Activated CD8-positive, alpha-beta memory T cell treated with anti-CD3 and anti-CD28 coated beads for 24 hours (primary cell): ENCODE data around the gene RNF19B.

Source experiments
- DNase-seq: peaks from one replicate; pipeline ENCODE4 v3.0.0-alpha.2; 2020

Gene RNF19B

DNA sequence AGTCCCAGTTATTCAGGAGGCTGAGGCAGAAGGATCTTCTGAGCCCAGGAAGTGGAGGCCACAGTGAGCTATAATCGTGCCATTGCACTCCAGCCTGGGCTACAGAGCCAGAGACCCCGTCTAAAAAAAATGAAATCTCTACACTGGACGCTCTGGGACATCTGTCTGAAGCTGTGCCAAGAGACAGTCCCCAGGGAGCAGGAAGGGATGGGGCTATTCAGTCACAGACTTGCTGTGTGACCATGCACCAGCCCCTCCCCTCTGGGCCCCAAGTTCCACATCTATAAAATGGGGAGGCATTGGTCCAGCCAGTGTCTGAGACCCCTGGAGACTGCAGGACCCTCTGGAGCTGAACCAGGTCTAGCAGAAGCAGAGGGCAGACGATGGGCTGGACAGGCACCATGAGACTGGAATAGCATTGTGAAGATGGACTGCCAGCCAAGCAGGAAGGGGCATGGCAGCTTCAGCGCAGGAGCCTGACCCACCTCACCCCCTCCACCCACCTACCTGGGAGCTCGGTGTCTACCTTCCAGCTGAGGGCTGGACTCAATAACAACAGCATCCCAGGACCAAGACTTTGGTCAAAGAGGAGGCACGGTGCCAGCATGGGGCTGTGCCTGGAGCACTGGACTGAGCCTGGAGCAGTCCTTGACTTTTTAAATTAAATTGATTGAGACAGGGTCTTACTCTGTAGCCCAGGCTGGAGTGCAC, 64.9 kb downstream of the RNF19B start:
- DNase-seq: no peak

DNA sequence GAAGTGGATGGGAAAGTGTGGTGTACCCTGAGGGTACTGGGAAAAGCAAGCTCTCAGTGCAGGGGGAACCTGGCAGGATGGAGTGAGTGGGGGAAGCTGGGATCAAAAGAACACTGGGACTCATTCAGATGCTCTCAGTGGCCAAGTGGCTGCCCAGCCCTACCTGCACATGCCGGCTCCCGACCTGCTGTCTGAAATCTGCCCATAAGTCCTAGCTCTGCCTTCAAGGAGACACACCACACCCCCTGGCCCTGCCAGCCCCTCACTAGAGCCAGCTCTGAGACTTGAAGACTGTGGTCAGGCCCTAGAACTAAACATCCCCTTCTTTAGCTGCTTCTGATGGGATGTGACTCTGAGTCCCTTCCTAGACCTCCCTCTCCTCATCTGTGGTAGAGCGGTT, 65.7 kb downstream of the RNF19B start:
- no peak for DNase-seq

DNA sequence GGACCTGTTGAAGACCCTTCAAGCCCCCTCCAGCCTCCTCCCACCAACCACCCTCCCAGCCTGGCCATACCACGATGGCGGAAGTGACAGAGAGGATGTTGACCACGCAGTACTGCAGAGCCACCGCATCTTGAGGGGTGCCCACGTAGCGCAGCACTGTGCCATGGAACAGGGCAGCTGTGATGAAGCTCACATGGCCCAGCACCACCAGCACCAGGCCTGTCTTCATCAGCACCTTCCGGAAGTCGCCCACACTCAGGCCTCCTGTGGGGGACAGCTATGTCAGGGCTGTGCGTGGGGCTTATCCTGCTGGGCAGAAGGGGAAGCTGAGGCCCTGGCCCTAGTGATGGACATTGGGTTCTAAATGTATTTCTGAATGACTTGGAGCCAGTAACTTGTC, 66.6 kb downstream of the RNF19B start:
- no peak for DNase-seq

DNA sequence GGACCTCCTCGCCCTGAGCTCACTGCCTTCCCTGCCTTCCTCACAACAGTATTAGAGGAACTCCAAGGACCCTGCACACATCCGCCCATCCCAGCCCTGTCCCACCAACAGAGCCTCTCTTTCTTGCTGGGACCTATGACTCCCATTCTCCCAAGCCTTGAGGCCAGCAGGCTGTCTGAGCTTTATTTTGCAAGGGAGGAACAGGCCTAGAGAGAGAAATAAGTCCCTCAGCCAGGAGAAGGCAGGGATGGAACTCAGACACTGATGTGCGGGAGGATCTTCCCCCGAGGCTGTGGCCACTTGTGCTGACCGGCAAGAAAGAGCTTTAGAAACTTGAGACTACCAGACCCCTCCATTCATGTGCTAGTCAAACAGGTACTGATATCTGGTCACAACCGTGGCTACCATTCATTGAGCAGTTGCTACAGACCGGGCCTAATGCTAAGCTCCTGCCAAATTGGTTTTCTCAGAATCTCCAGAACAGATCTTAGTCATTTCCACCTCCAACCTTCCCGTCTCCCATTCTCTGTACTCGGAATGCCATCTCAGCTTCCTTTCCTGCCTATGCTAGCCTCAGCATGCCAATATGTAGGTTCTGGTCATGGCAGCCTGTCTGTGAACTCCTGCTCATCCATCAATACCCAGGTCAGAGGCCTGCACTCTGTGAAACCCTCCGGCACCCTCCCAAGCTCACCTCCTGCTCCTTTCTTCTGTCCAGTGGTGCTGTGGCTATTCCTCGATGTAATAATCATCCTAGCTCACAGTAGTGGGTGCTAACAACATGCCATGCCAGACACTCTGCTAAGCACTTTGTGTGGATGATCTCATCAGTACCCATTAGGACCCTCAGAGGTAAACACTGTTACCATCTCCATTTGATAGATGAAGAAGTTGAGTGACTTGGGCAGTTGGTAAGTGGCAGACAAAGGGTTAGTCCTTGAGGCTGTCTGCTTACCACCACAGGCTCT, 67.2 kb downstream of the RNF19B start:
- no peak for DNase-seq

DNA sequence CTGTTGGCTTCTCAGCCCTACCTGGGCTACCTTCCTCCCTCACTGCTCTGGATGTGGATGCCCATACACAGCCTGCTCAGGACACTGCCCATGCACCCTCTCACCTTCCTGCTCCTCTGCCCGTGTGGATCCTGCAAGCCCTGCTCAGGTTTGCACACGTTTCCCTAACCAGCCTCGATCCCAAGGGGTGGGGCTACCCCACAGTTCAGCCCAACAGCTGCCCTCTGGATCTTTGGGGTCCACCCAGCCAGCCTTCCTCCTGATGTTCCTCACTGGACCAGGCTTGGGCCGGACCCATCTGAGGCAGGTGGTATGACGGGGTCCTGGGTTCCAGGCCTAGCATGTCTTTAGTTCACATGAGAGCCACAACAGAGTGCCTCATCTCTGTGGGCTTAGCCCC, 68.2 kb downstream of the RNF19B start:
- no peak for DNase-seq

DNA sequence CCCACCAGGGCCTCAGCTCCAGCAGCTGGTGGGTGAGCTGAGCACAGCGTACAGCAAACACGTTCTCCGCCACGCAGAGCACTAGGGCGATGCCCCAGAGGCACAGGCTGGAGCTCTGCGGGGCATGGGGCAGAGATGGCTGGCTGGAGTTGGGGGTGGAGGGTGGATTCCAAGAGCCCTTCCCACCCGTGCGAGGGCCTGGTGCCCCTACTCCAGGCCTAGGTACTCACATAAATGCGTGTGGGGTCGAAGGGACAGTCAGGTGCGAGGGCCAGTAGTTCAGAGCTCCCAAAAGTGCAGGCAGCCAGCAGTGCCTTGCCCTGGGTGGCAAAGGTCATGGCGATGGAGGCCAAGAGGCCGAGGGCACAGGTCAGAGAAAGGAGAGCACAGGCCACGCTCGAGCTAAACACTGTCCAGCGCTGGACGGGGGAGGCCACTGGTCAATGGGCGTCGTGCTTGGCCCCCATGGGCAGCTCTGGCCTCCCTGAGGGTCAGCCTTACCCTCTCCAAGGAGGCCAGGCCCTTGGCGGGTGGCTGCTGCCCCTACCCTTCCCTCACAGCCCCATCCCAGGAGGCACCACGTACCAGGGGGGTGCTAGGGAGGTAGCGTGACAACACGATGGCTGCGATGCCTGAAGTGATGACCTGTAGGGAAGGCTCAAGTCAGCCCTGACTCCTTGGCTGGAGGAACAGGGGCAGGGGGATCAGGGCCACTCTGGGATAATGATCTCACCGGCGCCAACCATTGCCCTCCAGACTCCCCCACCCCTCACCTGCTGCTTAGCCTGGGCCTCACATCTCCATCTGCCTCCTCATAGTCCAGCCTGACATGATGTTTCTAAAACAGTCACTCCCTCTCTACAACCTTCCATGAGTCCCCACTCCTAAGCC, 69.0 kb downstream of the RNF19B start:
- DNase-seq: no peak

DNA sequence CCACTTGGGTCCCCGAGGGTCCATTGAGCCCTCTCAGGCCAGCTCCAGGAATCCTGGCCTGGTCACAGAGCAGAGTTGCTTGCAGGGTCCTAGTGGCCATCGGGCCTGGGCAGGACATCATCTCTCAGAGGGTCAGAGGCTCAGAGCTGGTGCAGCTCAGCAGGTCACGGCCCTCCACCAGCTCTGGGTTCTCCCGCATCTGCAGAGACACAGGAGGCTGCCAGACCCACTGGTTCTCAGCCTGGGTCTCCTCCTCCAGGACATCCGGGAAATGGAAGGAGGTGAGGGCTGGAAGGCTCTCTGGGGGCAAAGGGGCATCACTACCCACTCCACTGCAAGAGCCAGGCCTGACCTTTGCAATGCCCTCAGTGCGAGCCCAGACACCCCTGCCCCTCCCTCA, 69.9 kb downstream of the RNF19B start:
- no peak for DNase-seq

DNA sequence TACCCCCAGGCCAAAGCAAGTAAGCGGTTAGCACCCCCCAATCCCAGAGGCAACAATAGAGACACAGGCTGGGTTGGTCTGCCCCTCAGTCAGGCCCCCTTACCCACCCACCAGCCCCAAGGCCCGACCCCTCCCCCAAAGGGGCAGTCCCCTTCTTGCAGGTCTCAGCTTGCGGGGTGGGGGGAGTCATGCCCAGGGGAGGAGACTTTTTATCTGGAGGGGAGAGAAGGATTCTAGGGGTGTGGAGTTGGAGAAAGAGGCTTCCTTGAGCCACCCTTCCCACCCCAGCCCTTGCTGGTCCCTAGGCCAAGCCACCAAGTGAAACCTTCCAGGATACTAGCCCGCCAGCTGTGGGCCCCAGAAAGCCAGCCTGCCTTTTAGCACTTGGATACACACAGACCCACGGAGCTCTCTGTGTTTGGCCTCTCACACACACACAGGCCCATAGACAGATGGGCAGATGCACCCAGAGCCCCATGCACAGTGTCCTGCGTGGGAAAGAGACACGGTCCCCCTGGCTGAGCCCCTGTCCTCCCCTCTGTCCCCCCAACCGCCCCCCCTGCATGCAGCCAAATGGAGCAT, 70.5 kb downstream of the RNF19B start:
- DNase-seq: no peak

DNA sequence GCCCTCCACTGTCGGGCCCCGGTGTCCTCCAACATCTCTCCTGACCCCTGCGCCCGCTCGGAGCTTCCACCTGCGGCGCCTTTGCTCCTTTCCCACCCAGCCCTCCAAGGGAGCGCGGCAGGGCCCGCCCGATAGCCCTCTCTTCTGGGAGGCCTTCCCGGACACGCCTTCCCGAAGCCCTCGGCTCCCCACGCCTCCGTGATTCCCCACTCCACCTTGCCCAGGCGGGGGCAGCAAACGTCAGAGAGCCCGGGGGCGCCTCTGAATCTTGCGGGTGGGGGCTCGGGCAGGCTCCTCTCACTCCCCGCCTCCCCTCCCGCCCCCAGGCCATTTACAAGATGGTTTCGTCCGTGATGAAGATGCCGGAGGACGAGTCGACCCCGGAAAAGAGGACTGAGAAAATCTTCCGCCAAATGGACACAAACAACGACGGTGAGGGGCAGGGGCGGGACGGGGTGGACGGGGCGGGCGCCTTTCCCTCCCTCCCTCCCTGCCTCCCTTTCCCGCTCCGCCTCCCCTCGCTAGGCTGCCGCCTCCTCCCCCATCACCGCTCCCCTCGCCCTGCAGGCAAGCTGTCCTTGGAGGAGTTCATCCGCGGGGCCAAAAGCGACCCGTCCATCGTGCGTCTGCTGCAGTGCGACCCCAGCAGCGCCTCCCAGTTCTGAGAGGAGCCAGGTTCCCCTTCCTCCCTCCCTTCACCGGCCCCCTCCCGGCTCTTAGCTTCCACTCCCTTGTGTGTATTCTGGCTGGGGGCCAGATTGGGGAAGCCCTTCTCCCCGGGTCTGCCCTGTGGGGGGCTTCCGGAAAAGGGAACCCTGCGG, 71.2 kb downstream of the RNF19B start:
- peak; percentile 67 for DNase-seq

DNA sequence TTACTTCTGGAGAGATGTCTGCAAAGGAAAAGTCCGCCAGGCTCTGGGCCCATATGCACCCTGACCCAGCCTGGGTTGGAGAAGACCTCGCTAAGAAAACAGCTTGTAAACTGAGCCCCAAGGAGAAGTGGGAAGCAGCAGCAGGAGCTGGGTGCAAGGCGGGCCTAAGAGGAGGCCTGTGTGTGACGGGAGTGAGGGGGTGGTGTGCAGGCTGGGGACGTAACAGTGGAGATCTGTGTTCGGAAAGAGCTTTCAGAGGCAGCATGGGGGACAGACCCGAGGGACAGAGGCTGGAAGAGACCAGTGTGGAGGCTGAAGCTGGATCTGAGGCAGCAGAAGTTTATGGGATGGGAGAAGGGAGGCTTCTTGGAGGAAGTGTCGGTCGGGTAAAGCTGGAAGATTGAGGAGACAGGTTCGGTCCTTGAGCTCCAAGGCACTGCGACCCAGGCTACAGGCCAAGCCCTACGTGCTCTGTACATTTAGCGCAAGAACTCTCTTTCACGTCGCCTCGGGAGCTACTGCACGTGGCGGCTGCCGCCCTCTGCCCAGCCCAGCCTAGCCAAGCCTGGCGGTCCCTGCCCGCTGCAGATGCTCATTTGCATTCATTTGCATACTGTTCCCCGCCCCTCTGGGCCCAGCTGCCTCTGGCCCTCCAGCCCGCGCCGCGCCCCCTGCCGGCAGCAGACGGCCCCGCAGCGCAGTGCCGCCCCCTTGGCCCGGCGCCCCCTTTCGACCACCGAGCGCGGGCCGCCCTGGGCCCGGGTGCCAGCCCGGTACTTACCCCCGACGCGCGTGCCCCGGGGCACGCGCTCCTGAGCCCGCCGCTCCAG, 72.0 kb downstream of the RNF19B start:
- peak; percentile 76 for DNase-seq

DNA sequence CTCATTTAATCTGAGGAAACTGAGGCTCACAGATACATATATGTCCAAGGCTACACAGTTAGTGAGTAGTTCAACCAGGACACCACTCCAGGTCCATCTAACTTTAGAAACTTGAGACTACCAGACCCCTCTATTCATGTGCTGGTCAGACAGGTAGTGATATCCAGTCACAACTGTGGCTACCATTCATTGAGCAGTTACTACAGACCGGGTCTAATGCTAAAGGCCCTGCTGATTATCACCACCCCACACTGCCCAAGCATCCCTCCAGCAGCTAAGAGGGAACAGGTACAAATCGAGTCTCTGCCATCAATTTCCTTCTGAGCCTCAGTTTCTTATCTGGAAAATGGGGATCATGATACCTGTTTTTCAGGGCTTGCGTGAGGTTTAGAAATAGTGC, 73.0 kb downstream of the RNF19B start:
- no peak for DNase-seq

DNA sequence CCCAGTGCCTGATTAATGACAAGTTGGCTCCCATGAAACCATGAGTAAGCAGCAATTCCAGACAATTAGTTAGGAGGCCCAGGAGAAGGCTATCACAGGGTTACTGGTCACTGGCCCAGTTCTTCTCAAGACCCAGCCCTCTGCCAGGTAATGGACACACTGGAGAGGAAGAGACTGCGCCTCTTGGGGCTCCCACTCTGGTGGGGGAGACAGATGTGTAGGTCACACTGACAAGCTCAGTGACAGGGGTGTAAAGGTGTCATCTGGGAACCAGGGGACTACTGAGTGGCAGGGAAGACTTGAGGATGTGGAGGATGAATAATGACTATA, 73.4 kb downstream of the RNF19B start:
- no peak for DNase-seq

DNA sequence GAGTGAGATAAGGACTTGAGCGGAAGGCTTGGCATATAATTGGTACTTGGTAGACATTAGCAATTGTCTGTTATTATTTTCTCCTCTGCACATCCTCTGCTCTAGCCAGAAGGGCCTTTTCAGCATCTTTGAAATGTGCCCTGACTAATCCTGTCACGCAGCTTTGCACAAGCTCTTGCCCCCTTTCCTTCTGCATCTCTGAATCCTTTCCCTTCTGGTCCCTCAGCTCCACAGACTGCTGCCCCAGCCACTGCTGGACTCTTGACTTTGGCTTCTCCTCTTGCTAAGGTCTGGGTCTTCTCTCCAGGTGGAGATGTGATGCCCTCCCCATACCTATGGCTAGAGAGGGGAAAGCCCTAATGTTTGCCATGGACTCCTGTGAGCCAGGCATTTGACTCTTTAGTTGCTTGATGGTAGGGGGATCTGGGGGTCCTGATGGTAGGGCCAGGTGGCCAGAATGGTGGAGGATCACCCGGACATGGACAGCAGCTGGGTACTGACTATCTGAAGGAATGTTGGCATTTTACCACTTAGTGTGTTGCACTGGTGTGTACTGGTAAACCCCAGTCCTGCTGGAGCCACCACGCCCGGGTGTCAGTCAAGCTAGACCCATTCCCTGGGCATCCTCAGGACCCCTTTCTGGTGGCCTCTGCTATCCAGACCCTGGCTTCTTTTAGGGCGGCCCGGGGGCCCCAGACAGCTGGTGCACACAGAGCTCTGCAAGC, 73.9 kb downstream of the RNF19B start:
- DNase-seq: no peak

DNA sequence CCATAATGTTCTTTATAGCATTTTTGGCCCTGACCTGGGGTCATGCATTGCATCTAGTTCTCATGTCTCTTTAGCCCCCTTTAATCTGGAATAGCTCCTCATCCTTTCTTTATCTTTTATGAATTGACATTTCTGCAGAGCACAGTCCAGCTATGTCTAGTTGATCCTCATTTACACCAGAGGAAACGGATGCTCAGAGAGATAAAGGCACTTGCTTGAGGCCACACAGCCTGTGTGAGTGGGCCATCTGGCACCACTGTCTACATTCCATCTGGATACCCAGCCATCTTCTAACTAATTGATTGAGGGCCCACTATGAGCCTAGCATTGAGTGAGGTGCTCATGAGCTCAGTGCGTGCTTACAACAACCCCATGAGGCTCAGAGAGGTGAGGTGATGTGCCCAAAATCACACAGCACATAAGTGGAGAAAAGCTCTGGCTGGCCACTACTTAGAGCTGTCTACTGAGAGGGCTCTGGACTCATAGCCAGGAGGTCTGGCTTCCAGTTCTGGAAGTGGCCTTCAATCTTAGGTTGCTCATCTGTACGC, 74.8 kb downstream of the RNF19B start:
- no peak for DNase-seq

DNA sequence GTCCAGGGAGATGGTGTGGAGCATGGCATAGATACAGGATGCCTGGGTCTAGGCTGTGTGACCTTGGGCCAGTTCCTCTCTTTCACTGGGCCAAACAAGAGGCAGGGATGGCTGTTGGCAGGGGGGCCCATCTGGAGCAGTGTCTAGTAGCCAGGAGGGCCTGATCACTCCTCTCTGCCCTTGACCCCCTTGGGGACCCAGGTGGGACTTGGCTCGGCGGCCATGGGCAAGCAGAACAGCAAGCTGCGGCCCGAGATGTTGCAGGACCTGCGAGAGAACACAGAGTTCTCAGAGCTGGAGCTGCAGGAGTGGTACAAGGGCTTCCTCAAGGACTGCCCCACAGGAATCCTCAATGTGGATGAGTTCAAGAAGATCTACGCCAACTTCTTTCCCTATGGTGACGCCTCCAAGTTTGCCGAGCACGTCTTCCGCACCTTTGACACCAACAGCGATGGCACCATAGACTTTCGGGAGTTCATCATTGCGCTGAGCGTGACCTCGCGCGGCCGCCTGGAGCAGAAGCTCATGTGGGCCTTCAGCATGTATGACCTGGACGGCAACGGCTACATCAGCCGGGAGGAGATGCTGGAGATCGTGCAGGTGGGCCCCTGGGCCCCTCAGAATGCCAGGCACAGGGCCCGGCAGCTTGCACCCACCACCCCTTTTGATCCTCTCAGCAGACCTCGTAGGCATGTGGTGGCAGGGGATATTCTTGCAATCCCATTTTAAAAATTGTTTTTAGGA, 75.8 kb downstream of the RNF19B start:
- DNase-seq: no peak

DNA sequence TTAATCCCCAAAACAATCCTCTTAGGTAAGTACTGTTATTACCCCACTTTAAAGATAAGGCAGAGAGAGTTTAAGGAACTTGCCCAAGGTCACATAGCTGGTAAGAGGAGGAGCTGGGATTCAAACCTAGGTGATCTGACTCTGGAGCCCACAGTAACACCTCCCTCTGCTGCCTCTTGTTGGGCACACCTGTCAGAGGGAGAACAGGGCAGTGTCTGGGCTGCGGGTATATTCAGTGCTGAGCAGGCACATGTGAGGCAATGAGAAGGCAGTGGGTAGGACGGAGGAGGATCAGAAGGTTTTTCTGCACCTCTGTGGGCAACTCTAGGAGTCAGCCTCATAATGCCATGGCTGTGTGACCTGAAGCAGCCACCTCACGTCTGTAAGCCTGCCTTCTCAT, 76.5 kb downstream of the RNF19B start:
- DNase-seq: no peak

DNA sequence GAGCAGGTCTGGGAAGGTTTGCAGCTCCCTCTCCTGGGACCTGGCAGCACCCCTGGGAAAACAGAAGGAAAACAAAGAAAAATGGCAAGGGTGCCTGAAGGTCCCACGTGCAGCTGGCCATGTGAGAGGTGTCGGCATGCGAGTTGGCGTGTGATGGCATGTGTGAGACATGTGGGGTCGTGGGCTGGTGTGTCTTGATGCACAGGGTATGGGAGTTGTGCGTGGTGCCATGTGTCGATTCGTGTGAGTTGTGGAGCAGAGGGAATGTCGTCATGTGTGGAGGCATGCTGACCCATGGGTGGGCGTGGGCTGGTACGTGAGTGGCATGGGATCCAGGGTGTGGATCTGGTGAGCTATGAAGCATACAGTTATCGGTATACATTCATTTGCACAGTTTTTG, 77.0 kb downstream of the RNF19B start:
- no peak for DNase-seq

DNA sequence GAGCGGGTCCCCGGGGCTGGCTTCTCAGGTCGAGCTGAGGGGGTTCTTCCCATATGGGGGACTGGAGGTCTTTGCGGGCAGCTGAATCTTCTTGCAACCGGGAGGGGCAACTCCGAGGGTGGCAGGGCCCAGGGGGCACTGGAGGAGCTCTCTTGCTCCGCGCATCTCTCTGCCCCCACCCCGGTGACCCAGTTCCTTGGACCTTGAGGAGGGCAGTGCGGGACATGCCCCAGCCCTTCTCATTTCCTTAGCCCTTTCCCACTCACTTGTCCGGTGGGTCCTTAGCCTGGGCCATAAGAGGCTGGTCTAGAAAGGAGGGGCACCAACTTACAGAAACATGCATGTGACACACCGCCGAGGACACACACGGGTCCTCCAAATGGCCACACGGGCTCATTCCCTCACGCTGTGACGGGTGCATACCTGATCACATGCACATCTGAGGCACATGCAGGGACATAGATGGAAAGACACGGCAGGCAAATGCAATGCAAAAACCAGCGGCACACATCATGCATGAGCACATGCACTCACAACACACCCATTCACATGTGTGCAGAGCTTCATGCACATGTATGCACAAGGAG, 77.7 kb downstream of the RNF19B start:
- no peak for DNase-seq
